Right atrium auricular region (tissue), 2 donors: ENCODE measurements around the gene PPFIA4. TPM values are rescaled to one million over a fixed set of nuclear protein-coding genes. Genes with fewer than 3 reads are reported as not detected.

ENCODE experiments used
- DNase-seq: peaks from one replicate; pipeline ENCODE4 v3.0.0-alpha.2; 2019; ENCODE audit warnings: low spot score
- H3K27ac ChIP-seq, 2 donors: fragments of 200-600 bp; sonication (generic); 1 replicate in 1 of 2; 2 replicates in 1 of 2; pipeline ENCODE4 v1.5.1; 2016 to 2019
- H3K27me3 ChIP-seq, 2 donors: fragments of 200-600 bp; sonication (generic); one replicate each; pipeline versions ENCODE4 v1.5.1 to v1.6.0; 2017 to 2019
- H3K36me3 ChIP-seq: fragments of 200-600 bp; sonication (generic); one replicate; pipeline ENCODE4 v1.5.1; 2016
- H3K4me1 ChIP-seq, 2 donors: fragments of 200-600 bp; sonication (generic); one replicate each; pipeline versions ENCODE4 v1.5.1 to v1.6.0; 2017 to 2019
- H3K4me3 ChIP-seq, 2 donors: fragments of 200-600 bp; sonication (generic); 1 replicate in 1 of 2; 2 replicates in 1 of 2; pipeline ENCODE4 v1.5.1; 2017 to 2019; ENCODE audit warnings: mild to moderate bottlenecking in 1 of 2, moderate library complexity in 1 of 2
- H3K9me3 ChIP-seq, 2 donors: fragments of 200-600 bp; sonication (generic); one replicate each; pipeline ENCODE4 v1.5.1; 2019
- CTCF ChIP-seq, 2 donors: fragments of 200-600 bp; sonication (generic); IDR thresholded peaks; one replicate each; pipeline ENCODE4 v1.5.1; 2019; ENCODE audit warnings: antibody characterized with exemption in 2 of 2
- total RNA-seq, 2 donors: library from RNA; depleted of rRNA; stranded (reverse); fragments of >200 nt; gene quantifications; one replicate each; pipeline ENCODE4 v1.1.0, GENCODE V29; 2016

Gene PPFIA4
- total RNA-seq, 2 donors from 2014 or later = 16.3 to 19.2 TPM

DNA sequence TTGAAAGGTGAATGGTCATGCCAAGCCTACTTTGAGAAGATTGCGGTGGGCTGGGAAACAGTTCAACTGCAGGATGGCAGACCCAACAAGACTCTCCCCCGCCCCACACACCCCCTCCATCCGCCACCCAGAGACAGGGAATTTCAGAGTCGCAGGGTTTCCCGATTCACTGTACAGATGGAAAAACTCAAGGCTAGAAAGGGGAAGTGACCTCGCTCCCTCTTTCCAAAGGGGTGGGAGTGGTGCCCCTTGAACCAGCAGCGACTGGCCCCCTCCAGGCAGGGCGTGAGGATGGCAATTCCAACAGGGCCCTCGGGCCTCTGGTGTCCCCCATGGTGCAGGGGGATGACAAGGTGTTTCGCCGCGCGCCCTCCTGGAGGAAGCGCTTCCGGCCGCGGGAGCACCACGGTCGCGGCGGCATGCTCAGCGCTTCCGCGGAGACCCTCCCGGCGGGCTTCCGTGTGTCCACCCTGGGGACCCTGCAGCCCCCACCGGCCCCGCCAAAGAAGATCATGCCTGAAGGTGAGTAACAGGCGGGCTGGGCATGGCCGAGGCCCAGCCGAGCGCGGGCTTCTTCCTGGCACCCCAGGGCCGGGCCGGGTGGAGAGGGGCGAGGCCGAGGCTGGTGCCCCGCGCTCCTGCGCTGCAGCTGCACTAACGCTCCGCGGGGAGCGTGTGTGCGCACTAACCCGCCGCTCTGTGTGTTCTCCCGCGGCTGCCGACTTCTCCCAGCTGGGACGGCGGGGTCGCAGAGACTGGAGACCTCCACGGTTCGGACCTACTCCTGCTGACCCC lies 49.1 kb downstream of the PPFIA4 start:
- DNase-seq = no peak
- Histone ChIP-seq H3K27me3 (no peaks in the 10 kb centered on the region), H3K4me1 (peaks cover 0 to 4% of the 10 kb centered on the region in 2 donors), H3K4me3 (peak overlapping the region; percentile 10 to 39), H3K27ac (no peak overlapping the region), H3K36me3 (no peaks in the 10 kb centered on the region), H3K9me3 (no peaks in the 10 kb centered on the region)
- TF ChIP-seq CTCF (IDR thresholded peaks at IDR 0.05) = no peak

DNA sequence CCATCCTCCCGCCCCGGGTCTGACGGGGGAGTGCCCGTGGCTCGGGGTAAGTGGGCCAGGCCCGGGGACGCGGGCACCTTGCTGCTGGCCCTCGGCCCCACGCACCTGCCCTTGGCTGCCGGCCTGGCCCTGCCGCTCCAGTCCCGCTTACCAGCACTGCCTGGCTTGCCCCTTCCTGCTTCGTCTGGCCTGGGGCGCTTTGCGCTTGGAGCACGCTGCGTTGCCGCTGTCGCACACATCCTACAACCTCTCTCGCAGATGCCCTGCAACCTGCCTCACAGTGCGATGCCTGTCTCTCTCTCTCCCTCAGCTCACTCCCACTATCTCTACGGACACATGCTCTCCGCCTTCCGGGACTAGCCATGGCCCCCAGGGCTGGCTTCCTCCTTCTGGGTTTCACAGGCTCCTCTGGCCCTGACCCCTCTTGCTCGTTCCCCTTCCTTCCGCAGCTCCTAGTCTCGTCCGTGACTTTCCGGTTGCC lies 49.8 kb downstream of the PPFIA4 start:
- no peak overlapping the region for H3K27ac ChIP-seq
- TF ChIP-seq CTCF (IDR thresholded peaks at IDR 0.05) = no peak
- no peaks in the 10 kb centered on the region for H3K36me3 ChIP-seq
- H3K4me3 ChIP-seq = peak overlapping the region; percentile 10 to 39
- H3K27me3 ChIP-seq = no peaks in the 10 kb centered on the region
- no peaks in the 10 kb centered on the region for H3K9me3 ChIP-seq
- H3K4me1 ChIP-seq = peaks cover 0 to 4% of the 10 kb centered on the region in 2 donors
- DNase-seq = no peak

DNA sequence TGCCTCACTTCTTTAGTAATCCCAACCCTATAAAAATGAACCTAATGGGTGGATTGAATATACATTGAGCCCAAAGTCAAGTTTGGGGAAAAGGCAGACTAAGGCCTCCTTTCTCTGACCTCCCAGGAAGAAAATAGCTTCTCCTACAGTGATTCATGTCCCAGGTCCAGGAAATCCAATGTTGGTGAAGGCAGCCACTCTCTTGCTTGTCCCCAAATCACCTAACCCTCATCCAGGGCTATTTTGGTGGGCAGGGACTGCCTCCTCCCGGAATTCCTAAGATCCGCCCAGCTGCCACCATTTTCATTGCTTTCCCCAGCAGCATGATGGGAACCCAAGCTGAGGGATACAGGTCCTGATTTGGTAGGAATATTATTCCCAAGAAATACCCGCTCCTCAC lies 51.1 kb downstream of the PPFIA4 start:
- H3K4me3 ChIP-seq = no peak overlapping the region
- no peak for TF ChIP-seq CTCF (IDR thresholded peaks at IDR 0.05)
- H3K4me1 ChIP-seq = peaks cover 0 to 5% of the 10 kb centered on the region in 2 donors
- no peak overlapping the region for H3K27ac ChIP-seq
- H3K36me3 ChIP-seq = no peaks in the 10 kb centered on the region
- DNase-seq = no peak
- no peaks in the 10 kb centered on the region for H3K27me3 ChIP-seq
- no peaks in the 10 kb centered on the region for H3K9me3 ChIP-seq

- Histone ChIP-seq H3K36me3 (no peaks in the 10 kb centered on the region), H3K4me1 (peaks cover 0 to 8% of the 10 kb centered on the region in 2 donors), H3K27me3 (no peaks in the 10 kb centered on the region), H3K9me3 (no peaks in the 10 kb centered on the region), H3K27ac (no peak overlapping the region), H3K4me3 (no peak overlapping the region)
- DNase-seq = no peak
- no peak for TF ChIP-seq CTCF (IDR thresholded peaks at IDR 0.05)
Observed at GRCh38 chr1:203077956-203078355, 51.7 kb downstream of the PPFIA4 start.

DNA sequence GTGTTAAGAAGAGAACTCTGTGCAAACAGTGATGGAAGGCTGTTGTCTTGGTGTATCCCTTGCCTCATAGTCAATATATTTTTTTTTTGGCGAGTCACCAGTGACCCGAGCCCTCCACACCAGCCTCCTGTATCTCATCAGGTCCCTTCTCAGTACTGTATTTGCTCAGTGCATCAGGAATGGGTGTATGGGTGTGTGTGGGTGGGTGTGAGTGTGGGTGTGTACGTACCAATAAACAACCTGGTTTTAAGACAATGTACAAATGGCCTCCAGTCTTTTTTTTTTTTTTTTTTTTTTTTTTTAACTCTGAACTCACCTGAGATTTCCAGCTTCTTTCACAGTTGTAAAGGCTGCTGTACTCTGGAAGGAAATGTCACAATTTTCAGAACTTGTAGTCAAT lies 52.2 kb downstream of the PPFIA4 start:
- no peak for TF ChIP-seq CTCF (IDR thresholded peaks at IDR 0.05)
- no peak overlapping the region for H3K27ac ChIP-seq

More for the DNA sequence above, 52.2 kb downstream of the PPFIA4 start:
- no peaks in the 10 kb centered on the region for H3K36me3 ChIP-seq
- H3K9me3 ChIP-seq = no peaks in the 10 kb centered on the region
- DNase-seq = no peak
- H3K27me3 ChIP-seq = no peaks in the 10 kb centered on the region
- peaks cover 0 to 8% of the 10 kb centered on the region in 2 donors for H3K4me1 ChIP-seq
- H3K4me3 ChIP-seq = no peak overlapping the region
